Activated CD8-positive, alpha-beta T cell treated with anti-CD3 and anti-CD28 coated beads, Interleukin-2, amount 10 ng/mL, durations not matched to agents 7 days and 5 days (primary cell): ENCODE measurements around the gene CXCL8. TPM values are rescaled to one million over a fixed set of nuclear protein-coding genes. Genes with fewer than 3 reads are reported as not detected.

Experiments
- ATAC-seq: fragments of 150-1000 bp; cut with Tn5 transposase; one replicate; pipeline ENCODE4 v1.10.0; 2021; ENCODE audit warnings: moderate library complexity
- CTCF ChIA-PET: fragments of 350-600 bp; sonication (Branson Sonifier 250); formaldehyde crosslinking; loops from one replicate; lab custom pipeline; 2021; ENCODE audit warnings: antibody characterized with exemption; lab: Charles Lee
- POLR2A ChIA-PET: fragments of 350-600 bp; sonication (Branson Sonifier 250); formaldehyde crosslinking; loops from one replicate; lab custom pipeline; 2021; ENCODE audit warnings: antibody characterized with exemption; lab: Charles Lee
- DNase-seq: peaks from one replicate; pipeline ENCODE4 v3.0.0-alpha.2; 2020
- H3K27ac Mint-ChIP-seq: one replicate; pipeline ENCODE4 v1.8.0; 2021; ENCODE audit warnings: mild to moderate bottlenecking, mixed read lengths
- H3K27me3 Mint-ChIP-seq: one replicate; pipeline ENCODE4 v1.8.0; 2021; ENCODE audit warnings: low read depth, mixed read lengths
- H3K36me3 Mint-ChIP-seq: one replicate; pipeline ENCODE4 v1.8.0; 2021; ENCODE audit warnings: low read depth, mixed read lengths
- H3K4me1 Mint-ChIP-seq: one replicate; pipeline ENCODE4 v1.8.0; 2021; ENCODE audit warnings: low read depth, mixed read lengths
- H3K4me3 Mint-ChIP-seq: one replicate; pipeline ENCODE4 v1.8.0; 2021; ENCODE audit warnings: mild to moderate bottlenecking, mixed read lengths
- H3K9me3 Mint-ChIP-seq: one replicate; pipeline ENCODE4 v1.8.0; 2022; ENCODE audit warnings: mixed read lengths; ENCODE audit not compliant: insufficient read depth
- total RNA-seq, 2 experiments: library from RNA; stranded (reverse); gene quantifications; one replicate each; pipeline ENCODE4 v1.2.3, GENCODE V29; 2021

CXCL8 gene
- total RNA-seq, 2 experiments from 2014 or later, result not detected

DNA sequence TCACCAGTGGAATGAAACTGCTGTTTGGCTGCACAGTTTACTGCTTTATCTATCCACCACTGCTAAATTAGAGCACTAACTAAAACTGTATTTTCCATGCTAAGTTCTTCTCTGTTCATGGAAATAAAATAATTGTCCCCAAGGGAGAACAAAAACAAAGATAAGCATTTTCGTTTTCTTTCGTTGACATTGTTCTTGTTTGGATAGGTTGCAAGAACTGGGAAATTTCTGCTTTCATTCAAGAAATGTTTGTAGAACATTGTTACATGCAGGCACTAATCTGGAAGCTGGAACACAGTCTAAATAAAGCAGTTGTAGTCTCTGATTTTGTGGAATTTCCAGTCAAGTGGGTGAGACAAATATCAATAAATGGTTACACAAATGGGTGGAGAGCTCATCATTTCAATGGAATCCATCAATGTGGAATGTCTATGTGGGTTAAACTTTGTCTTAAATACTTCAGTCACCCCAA is 5.8 kb upstream of the CXCL8 start:
- H3K27me3 Mint-ChIP-seq, result peaks cover under 1% of the 10 kb centered on the region
- no peaks in the 10 kb centered on the region for H3K36me3 Mint-ChIP-seq
- ChIA-PET POLR2A (no interaction called here), CTCF (no interaction called here)
- H3K9me3 Mint-ChIP-seq, result no peaks in the 10 kb centered on the region
- no peaks in the 10 kb centered on the region for H3K4me1 Mint-ChIP-seq
- H3K4me3 Mint-ChIP-seq, result no peak overlapping the region
- DNase-seq (no peak), ATAC-seq (no peak)
- no peak overlapping the region for H3K27ac Mint-ChIP-seq

- no peaks in the 10 kb centered on the region for H3K4me1 Mint-ChIP-seq
- ChIA-PET CTCF (no interaction called here), POLR2A (no interaction called here)
- H3K36me3 Mint-ChIP-seq, result no peaks in the 10 kb centered on the region
- ATAC-seq (no peak), DNase-seq (no peak)
- H3K4me3 Mint-ChIP-seq, result no peak overlapping the region
- peaks cover 3% of the 10 kb centered on the region for H3K27me3 Mint-ChIP-seq
- no peaks in the 10 kb centered on the region for H3K9me3 Mint-ChIP-seq
- H3K27ac Mint-ChIP-seq, result no peak overlapping the region
Observed at GRCh38 chr4:73735231-73735630, 5.1 kb upstream of the CXCL8 start.

GRCh38 chr4:73741031-73741749 is 821 bp downstream of the CXCL8 start:
- H3K36me3 Mint-ChIP-seq, result no peaks in the 10 kb centered on the region

DNA sequence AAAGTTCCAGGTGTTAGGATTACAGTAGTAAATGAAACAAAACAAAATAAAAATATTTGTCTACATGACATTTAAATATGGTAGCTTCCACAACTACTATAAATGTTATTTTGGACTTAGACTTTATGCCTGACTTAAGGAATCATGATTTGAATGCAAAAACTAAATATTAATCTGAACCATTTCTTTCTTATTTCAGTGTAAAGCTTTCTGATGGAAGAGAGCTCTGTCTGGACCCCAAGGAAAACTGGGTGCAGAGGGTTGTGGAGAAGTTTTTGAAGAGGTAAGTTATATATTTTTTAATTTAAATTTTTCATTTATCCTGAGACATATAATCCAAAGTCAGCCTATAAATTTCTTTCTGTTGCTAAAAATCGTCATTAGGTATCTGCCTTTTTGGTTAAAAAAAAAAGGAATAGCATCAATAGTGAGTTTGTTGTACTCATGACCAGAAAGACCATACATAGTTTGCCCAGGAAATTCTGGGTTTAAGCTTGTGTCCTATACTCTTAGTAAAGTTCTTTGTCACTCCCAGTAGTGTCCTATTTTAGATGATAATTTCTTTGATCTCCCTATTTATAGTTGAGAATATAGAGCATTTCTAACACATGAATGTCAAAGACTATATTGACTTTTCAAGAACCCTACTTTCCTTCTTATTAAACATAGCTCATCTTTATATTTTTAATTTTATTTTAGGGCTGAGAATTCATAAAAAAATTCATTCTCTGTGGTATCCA is 1.6 kb downstream of the CXCL8 start:
- no peaks in the 10 kb centered on the region for H3K4me1 Mint-ChIP-seq
- DNase-seq, result no peak
- no peak for ATAC-seq
- CTCF ChIA-PET, result interaction anchor here (0.7 kb wide), 1 partner anchor 113 kb away, joined by 3 read pairs; no protein-coding TSS in a partner anchor
- H3K9me3 Mint-ChIP-seq, result no peaks in the 10 kb centered on the region
- no peak overlapping the region for H3K4me3 Mint-ChIP-seq
- no peak overlapping the region for H3K27ac Mint-ChIP-seq
- POLR2A ChIA-PET, result no interaction called here
- peaks cover 3% of the 10 kb centered on the region for H3K27me3 Mint-ChIP-seq
- no peaks in the 10 kb centered on the region for H3K36me3 Mint-ChIP-seq

More at GRCh38 chr4:73741031-73741749, 821 bp downstream of the CXCL8 start:
- ATAC-seq, result no peak
- Mint-ChIP-seq H3K4me1 (no peaks in the 10 kb centered on the region), H3K27me3 (peaks cover 3% of the 10 kb centered on the region), H3K9me3 (no peaks in the 10 kb centered on the region), H3K4me3 (no peak overlapping the region), H3K27ac (no peak overlapping the region)
- DNase-seq, result no peak
- ChIA-PET POLR2A (no interaction called here), CTCF (no interaction called here)

- H3K4me3 Mint-ChIP-seq, result no peak overlapping the region
- peaks cover 3% of the 10 kb centered on the region for H3K27me3 Mint-ChIP-seq
- ATAC-seq, result no peak
- no peaks in the 10 kb centered on the region for H3K4me1 Mint-ChIP-seq
- CTCF ChIA-PET, result interaction anchor here (0.7 kb wide), 1 partner anchor 113 kb away, joined by 3 read pairs; no protein-coding TSS in a partner anchor
- POLR2A ChIA-PET, result no interaction called here
- H3K9me3 Mint-ChIP-seq, result no peaks in the 10 kb centered on the region
- no peak overlapping the region for H3K27ac Mint-ChIP-seq
- no peaks in the 10 kb centered on the region for H3K36me3 Mint-ChIP-seq
- no peak for DNase-seq
Observed at GRCh38 chr4:73742490-73743160, 2.3 kb downstream of the CXCL8 start.

- Mint-ChIP-seq H3K36me3 (no peaks in the 10 kb centered on the region), H3K27me3 (peaks cover 5% of the 10 kb centered on the region), H3K27ac (no peak overlapping the region), H3K4me3 (no peak overlapping the region), H3K4me1 (no peaks in the 10 kb centered on the region), H3K9me3 (no peaks in the 10 kb centered on the region)
- CTCF ChIA-PET, result no interaction called here
- ATAC-seq (no peak), DNase-seq (no peak)
- POLR2A ChIA-PET, result no interaction called here
Observed at GRCh38 chr4:73743281-73743680, 2.9 kb downstream of the CXCL8 start.

- Mint-ChIP-seq H3K27me3 (peaks cover 5% of the 10 kb centered on the region), H3K27ac (no peak overlapping the region), H3K9me3 (no peaks in the 10 kb centered on the region), H3K36me3 (no peaks in the 10 kb centered on the region), H3K4me3 (no peak overlapping the region), H3K4me1 (no peaks in the 10 kb centered on the region)
- POLR2A ChIA-PET, result no interaction called here
- ATAC-seq (no peak), DNase-seq (no peak)
- CTCF ChIA-PET, result no interaction called here
Observed at GRCh38 chr4:73743795-73744194, 3.4 kb downstream of the CXCL8 start.

GRCh38 chr4:73744203-73744602 is 3.8 kb downstream of the CXCL8 start:
- Mint-ChIP-seq H3K27me3 (peaks cover 5% of the 10 kb centered on the region), H3K36me3 (no peaks in the 10 kb centered on the region), H3K9me3 (no peaks in the 10 kb centered on the region), H3K4me3 (no peak overlapping the region), H3K4me1 (no peaks in the 10 kb centered on the region), H3K27ac (no peak overlapping the region)
- ChIA-PET POLR2A (no interaction called here), CTCF (no interaction called here)
- DNase-seq (no peak), ATAC-seq (no peak)

DNA sequence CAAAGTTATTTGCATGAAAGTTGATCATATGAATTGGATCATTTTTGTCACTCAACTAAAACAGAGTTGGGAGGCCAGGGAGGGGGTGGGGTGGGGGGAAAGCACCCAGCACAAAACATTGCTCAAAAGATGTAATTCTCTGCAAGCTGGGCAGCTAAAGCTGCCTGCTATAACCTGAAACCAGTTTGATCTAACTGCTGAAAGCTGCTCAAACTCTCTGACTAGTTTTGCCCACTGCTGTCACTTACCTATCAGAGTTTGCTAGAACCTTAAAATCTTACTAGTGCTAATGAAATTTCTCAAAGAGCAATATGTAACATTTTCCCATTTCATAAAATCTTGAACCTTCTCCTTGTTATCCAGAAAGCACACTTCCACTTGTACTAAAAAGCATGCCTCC is 10.4 kb downstream of the CXCL8 start:
- H3K27ac Mint-ChIP-seq, result no peak overlapping the region
- H3K4me3 Mint-ChIP-seq, result no peak overlapping the region
- no peak for ATAC-seq
- no peaks in the 10 kb centered on the region for H3K9me3 Mint-ChIP-seq
- ChIA-PET CTCF (no interaction called here), POLR2A (no interaction called here)
- H3K27me3 Mint-ChIP-seq, result peaks cover 2% of the 10 kb centered on the region
- no peaks in the 10 kb centered on the region for H3K4me1 Mint-ChIP-seq
- no peaks in the 10 kb centered on the region for H3K36me3 Mint-ChIP-seq
- no peak for DNase-seq

GRCh38 chr4:73751166-73751565 is 10.8 kb downstream of the CXCL8 start:
- DNase-seq (no peak), ATAC-seq (no peak)
- no peaks in the 10 kb centered on the region for H3K9me3 Mint-ChIP-seq
- no peak overlapping the region for H3K4me3 Mint-ChIP-seq
- H3K4me1 Mint-ChIP-seq, result no peaks in the 10 kb centered on the region
- CTCF ChIA-PET, result no interaction called here
- H3K27me3 Mint-ChIP-seq, result peaks cover 2% of the 10 kb centered on the region
- POLR2A ChIA-PET, result no interaction called here
- H3K36me3 Mint-ChIP-seq, result no peaks in the 10 kb centered on the region
- H3K27ac Mint-ChIP-seq, result no peak overlapping the region

GRCh38 chr4:73751830-73752229 is 11.5 kb downstream of the CXCL8 start:
- DNase-seq (no peak), ATAC-seq (no peak)
- ChIA-PET CTCF (no interaction called here), POLR2A (no interaction called here)
- Mint-ChIP-seq H3K4me3 (no peak overlapping the region), H3K27me3 (peaks cover 2% of the 10 kb centered on the region), H3K9me3 (no peaks in the 10 kb centered on the region), H3K36me3 (no peaks in the 10 kb centered on the region), H3K4me1 (no peaks in the 10 kb centered on the region), H3K27ac (no peak overlapping the region)

DNA sequence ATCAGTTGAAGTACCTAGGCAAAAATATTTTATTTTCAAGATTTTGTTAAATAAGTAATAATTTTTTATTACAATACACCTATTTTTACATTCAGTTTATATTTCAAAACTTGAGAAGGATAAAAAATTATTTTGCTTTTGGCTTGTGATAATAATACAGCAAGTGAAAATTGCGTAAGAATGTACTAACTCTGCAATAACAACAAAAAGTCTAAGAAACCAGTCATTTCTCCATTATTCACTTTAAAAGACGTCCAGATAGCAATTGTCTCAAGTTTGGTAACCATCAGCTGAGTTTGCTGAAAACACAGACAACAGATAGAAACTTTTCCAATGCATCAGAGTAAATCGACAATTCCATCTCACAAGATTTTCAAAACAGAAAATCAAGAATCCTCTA is 12.1 kb downstream of the CXCL8 start:
- DNase-seq, result no peak
- peaks cover 2% of the 10 kb centered on the region for H3K27me3 Mint-ChIP-seq
- H3K9me3 Mint-ChIP-seq, result no peaks in the 10 kb centered on the region
- POLR2A ChIA-PET, result no interaction called here
- no peaks in the 10 kb centered on the region for H3K4me1 Mint-ChIP-seq
- no peaks in the 10 kb centered on the region for H3K36me3 Mint-ChIP-seq
- H3K4me3 Mint-ChIP-seq, result no peak overlapping the region
- no peak overlapping the region for H3K27ac Mint-ChIP-seq
- ATAC-seq, result no peak
- CTCF ChIA-PET, result no interaction called here
